Measurements from ENCODE around the gene ANKRD33.

ANKRD33 gene

DNA sequence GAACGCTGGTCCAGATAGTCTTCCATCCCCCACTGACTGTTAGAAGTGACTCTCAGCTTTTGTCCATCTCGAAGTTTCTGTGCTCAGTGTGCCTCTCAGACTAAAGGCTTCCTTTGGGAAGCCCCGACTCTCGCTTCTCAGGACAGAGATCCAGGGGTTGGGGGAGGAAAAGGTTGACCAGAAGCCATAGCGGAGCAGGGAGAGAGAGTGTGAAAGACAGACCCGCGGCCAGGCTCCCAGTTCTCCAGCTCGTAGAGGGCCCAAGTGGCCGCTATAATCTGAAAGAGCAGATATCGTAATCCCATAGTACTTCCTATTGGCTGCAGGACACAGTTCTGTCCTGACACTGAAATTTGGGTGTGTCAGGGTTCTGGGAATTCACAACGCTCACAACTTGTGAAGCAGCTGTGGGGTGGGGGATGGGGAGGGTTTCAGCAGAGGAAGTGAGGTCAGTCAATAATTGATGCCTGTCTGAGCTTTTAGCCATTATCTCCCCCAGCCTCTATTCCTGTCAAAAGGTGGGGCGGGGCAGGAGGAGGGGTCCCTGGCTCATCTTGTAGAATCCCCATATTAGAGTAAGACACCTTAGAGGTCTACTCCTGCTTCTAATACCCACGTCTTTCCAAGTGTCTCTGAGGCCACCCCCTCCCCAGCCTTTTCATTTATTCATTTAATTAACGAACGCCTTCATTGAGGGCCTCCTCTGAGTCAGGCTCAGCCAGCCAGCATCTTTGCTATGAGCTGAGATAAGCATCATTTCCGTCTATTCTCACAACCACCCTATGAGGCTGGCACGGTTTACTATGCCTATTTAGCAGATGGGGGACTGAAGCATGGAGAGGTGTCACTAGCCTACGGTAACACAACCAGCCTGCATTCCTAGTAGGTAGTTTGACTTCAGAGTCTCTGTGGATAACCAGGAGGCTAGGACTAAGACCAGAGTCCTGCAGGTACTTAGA is 17.8 kb downstream of the ANKRD33 start:
- no peak for DNase-seq

GRCh38 chr12:51906430-51907082 is 18.7 kb downstream of the ANKRD33 start:
- DNase-seq: no peak

DNA sequence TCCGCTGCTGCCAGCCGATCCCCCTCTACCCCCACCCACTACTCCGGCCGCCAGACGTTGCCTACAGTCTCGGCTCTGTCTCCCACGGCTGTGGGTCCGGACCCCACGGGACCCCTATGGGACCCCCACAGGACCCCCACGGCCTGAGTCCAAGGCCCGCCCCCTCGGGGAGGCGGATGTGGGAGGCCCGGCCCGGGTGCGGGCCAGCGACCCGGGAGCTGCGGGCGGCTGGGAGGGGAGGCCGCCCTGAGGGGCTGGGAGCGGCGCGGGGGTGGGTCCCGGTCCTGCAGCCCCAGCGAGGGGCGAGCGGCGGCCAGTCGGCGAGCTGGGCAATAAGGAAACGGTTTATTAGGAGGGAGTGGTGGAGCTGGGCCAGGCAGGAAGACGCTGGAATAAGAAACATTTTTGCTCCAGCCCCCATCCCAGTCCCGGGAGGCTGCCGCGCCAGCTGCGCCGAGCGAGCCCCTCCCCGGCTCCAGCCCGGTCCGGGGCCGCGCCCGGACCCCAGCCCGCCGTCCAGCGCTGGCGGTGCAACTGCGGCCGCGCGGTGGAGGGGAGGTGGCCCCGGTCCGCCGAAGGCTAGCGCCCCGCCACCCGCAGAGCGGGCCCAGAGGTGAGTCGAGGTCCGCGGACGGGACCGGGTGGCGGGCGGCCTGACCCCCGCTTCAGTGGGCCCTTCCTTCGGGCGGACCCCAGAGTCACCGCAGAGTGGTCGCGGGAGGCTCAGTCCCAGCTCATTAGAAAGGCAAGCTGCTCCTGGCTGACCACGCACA is 19.4 kb downstream of the ANKRD33 start, which contains the start of gene ACVRL1:
Gene ACVRL1 (plus strand): TSS at position 422 of the 773 bp plus-strand sequence. CDS start 4,971 bp downstream, outside the sequence.
- DNase-seq: no peak

DNA sequence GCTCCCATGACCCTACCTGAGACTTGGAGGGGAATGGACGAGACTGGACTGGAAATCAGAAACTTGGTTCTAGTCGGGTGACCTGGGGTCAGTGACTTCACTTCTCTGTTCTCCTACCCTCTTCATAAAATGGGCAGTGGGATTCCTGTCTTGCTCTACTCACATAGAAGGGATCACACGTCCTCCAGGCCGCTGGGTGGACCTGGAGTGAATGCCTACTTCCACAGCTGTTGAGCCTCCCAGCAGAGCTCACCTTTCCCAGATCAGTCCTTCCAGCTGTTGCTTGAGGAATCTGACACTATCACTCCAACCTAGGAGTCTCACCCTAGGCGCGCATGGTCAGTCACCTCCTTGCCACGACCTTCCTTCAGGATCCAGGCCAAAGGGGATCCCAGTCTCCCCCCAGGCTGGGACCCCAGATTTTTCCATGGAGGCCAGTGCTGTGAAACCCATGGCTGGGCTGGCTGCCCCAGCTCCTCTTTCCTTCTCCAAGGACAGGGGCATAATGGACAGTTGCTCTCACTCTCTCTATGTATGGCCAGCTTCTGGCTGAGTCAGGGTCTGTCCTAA is 20.0 kb downstream of the ANKRD33 start:
- DNase-seq: no peak

DNA sequence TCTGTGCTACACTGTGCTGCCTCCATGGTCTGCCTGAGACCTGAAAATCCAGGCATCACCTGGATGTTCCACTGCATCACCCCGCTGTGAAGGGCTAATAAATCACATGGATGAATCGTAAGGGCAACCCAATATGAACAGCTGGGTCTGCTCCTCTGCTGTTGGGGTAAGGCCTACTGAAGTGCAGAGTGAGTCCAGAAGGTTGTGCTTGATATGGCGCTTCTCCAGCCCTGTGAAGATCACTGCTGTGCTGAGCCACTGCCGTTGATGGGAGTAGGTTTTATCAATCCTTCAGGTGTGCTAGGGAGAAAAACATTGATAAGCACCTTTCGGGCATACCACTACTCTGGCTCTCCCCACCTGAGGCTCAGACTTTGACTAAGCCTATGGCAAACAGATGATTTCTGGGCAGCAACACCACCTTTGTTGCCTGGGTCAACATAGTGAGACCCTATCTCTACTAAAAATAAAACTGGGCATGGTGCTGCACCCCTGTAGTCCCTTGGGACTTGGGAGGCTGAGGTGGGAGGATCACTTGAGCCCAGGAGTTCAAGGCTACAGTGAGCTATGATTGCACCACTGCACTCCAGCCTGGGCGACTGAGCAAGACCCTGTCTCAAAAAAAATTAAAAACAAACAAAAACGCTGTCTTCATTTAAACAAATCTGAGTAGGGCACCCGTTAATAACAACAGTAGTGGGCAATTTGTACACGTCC is 21.1 kb downstream of the ANKRD33 start:
- DNase-seq: no peak

GRCh38 chr12:51910168-51910567 is 22.3 kb downstream of the ANKRD33 start:
- no peak for DNase-seq

DNA sequence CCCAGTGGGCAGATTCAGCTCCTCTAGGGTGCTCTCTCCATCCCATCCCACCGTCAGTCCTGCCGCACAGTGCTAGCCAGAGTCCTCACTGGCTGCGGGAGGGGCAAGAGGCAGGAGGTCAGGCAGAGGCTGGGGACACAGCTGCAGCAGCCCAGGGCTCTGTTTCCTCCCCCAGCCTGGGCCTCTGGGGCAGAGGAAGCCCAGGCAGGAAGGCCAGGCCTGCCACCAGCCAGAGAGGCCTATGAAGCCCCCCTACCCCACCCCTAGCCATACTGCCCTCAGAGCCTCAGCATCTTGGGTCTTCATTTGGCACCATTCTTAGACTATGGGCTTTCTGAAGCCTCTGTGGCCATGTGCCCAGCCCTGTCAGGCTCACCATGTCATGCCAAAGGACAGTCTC is 22.8 kb downstream of the ANKRD33 start:
- DNase-seq: no peak

- no peak for DNase-seq
Observed at GRCh38 chr12:51911307-51911706, 23.4 kb downstream of the ANKRD33 start.

DNA sequence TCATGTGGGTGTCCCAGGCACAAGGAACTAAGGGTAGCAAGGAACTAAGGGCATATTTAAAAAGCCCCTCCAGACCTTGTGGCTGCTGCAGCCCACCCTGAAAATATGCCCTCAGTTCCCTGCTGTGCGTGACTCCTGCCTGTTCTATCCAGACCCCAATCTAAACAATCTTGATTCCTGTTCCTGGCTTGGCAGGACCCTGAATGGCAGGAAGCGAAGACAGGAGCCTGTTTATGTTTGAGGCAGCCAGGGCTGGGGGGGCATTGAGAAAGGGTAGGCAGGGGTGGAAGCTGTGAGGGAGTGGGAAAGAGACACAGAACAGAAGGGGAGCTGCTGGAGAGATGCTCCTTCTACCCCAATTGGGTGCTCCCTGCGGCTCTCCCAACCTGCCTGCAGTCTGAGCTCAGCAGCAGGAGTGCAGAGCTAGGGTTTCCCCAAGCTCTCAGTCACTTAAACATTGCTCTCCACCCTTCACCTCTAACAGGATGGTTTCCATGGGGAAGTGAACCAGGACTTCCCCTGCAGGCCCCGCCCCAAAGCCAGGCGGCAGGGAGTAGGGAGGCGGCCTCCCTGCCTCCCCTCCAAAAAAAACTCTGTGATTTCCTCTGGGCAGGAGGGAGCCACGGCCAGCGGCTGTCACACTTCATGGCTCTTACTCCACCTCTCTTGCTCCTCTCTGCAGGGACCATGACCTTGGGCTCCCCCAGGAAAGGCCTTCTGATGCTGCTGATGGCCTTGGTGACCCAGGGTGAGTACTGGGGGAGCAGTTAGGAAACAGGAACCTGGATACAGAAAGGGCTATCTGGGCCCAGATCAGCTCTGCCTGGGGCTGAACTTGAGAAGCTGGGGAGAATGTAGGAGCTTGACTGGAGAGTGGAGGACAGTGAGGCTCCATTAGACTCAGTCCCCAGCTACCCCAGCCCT is 24.1 kb downstream of the ANKRD33 start:
- DNase-seq: no peak

DNA sequence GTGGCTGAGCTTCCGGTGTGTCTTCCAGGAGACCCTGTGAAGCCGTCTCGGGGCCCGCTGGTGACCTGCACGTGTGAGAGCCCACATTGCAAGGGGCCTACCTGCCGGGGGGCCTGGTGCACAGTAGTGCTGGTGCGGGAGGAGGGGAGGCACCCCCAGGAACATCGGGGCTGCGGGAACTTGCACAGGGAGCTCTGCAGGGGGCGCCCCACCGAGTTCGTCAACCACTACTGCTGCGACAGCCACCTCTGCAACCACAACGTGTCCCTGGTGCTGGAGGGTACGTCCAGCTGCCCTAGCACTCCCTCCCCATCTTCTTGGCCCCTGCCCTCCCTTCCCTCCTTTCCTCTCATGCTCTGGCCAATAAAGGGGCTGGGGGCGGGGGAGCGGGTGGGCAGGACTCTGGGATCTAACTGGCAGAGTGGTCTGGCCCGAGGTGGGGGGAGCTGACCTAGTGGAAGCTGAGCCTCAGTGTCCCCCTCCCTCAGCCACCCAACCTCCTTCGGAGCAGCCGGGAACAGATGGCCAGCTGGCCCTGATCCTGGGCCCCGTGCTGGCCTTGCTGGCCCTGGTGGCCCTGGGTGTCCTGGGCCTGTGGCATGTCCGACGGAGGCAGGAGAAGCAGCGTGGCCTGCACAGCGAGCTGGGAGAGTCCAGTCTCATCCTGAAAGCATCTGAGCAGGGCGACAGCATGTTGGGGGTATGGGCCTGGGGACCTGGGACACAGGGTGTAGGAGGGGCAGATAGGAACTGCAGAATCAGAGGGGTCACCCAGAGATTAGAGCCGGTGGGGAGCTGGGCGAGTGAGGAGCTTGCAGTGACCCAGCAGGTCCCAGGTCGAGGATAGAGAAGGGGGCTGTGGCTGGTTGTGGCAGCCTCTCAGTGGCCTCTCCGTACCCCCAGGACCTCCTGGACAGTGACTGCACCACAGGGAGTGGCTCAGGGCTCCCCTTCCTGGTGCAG is 25.4 kb downstream of the ANKRD33 start:
- DNase-seq: no peak

DNA sequence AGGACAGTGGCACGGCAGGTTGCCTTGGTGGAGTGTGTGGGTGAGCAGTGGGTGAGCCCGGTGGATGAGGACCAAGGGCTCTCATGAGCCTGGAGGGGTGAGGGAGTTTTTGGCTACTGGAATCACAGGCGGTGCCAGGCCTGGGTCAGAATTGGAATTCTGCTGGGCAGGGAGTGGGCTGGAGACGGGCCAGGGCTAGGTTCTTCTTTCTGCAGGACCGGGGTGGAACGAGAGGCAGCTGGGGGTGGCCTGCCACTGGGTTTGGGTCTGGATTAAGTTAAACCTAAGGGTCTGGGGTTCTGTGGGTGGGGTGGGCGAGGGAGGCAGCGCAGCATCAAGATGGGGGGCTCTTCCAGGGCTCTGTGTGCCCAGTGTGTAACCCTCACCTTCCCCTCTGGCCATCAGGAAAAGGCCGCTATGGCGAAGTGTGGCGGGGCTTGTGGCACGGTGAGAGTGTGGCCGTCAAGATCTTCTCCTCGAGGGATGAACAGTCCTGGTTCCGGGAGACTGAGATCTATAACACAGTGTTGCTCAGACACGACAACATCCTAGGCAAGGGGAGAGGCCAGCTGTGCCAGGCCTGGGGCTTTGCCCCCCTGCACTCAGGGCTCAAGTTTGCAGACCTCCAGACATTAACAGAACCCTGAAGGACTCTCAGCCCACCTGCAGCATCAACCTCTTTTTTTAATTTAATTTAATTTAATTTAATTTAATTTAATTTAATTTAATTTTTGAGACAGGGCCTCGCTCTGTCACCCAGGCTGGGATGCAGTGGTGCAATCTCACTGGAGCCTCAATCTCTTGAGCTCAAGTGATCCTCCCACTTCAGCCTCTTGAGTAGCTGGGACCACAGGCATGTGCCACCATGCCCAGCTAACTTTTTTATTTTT is 26.4 kb downstream of the ANKRD33 start:
- DNase-seq: no peak

DNA sequence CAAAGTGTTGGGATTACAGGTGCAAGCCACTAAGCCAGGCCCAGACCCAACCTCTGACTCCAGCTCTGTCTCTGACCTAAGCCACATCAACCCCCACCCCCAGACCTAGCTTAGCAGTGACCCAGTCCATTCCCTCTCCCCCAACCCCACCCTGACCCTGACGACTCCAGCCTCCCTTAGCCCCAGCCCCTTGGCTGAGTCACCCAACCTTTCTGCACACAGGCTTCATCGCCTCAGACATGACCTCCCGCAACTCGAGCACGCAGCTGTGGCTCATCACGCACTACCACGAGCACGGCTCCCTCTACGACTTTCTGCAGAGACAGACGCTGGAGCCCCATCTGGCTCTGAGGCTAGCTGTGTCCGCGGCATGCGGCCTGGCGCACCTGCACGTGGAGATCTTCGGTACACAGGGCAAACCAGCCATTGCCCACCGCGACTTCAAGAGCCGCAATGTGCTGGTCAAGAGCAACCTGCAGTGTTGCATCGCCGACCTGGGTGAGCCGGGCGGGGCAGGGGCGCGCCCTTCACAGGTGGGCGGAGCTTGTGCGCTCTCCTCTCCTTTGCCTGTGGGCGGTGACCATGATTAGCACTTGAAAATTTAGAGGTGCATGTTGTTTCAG is 27.2 kb downstream of the ANKRD33 start:
- no peak for DNase-seq

DNA sequence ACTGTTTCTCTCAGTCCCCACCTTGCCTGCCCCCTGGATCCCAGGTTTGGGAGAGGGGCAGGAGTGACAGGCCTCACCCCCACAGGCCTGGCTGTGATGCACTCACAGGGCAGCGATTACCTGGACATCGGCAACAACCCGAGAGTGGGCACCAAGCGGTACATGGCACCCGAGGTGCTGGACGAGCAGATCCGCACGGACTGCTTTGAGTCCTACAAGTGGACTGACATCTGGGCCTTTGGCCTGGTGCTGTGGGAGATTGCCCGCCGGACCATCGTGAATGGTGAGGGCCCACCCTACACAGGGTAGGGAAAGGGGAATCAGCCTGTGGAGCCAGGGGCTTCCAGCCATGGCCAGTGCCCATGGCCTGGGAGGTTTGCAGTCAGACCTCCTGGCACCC is 28.0 kb downstream of the ANKRD33 start:
- DNase-seq: no peak

DNA sequence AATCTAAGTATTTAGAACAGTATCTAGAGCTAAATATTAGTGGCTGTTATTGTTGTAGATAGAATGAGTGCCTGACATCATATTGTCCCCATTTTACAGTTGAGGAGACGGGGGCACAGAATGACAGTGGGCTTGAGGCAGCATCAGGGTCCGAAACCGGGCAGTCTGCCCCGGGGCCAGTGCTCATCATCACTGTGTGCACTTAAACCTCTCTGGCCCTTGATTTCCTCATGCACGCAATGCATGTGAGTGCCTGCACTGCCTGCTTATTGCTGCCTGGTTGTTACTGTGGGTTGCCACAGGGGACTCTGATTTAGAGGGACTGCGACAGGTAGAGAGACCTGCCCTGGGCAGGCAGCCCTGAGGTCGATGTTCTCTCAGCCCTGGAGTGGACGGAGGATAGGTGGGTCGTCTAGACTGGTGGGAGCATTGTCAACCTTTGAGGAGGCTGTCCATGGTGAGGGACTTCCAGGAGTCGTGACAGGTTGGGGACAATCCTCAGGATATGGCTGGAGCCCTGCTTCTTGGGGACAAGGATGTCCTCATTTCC is 29.2 kb downstream of the ANKRD33 start:
- no peak for DNase-seq

DNA sequence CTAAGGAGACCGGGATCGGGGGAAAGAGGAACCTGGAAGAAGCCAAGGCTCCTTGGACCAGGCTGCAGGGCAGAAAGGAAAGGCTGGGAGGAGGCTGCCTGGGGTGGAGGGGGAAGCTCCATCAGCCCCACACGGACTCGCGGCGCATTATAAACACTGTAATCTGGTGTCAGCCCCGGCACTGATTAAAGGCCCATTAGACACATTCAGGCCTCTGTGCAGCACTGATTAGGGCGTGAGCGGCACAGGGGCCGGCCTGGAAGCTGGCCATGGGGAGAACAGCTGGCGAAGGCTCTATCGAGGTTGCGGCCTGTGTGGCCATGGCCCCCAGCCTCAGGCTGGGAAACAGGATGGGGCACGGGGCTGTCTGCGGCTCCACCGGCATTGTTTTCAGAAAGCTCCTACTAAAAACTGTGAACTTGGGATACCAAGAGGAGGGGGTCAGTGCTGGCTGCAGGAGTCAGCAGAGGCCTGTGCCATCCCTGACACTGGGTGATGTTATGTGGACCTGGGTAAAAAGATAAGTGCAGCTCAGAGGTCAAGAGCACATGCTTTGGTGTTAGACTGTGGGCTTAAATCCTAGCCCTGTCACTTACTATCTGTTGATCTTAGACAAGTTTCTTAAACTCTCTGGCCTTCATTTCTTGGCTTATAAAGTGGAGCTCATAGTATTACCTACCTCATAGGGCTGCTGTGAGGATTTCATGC is 30.0 kb downstream of the ANKRD33 start:
- DNase-seq: no peak

GRCh38 chr12:51920046-51920445 is 32.1 kb downstream of the ANKRD33 start:
- DNase-seq: no peak

DNA sequence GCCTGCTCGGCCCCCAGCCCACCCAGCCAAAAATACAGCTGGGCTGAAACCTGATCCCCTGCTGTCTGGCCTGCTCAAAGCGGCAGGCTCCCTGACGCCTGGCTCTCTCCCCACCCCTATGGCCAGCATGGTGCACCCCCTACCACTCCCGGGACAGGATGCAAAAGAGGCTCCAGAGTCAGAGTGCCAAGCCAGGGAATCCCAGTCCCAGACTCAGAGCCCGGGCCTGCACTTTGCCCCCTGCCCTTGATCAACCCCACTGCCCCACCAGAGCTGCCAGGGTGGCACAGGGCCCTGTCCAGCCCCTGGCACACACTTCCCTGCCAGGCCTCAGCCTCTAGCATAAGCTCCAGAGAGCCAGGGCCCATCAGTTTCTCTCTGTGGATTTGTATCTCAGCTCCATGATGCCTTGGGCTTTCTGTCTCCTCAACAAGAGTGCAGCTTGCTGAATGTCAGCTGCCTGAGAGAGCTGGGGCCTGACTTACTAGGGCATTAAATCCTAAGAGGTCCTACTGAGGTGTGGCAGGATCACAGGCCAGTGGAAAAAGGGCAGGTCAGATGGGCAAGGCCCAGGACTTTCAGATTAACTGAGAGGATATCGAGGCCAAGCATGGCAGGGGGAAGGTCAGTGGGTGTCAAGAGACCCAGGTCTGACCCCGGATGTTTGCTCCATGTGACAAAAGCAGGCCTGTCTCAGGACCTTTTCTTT is 33.3 kb downstream of the ANKRD33 start:
- no peak for DNase-seq
